H1 (cell line): Measurements from ENCODE around the gene CXCL1. TPM values are rescaled to one million over a fixed set of nuclear protein-coding genes. Genes with fewer than 3 reads are reported as not detected.

Experiments
- CTCF ChIA-PET: fragments of 300-600 bp; sonication (Branson Sonifier 250); formaldehyde crosslinking; loops from one replicate; lab custom pipeline; 2021; ENCODE audit not compliant: partially characterized antibody; lab: Charles Lee
- POLR2A ChIA-PET: fragments of 300-600 bp; sonication (Branson Sonifier 250); formaldehyde crosslinking; loops from one replicate; lab custom pipeline; 2021; ENCODE audit warnings: inconsistent platforms; ENCODE audit not compliant: partially characterized antibody; lab: Charles Lee
- DNase-seq, 2 experiments: peaks; one replicate each; pipeline versions ENCODE4 v3.0.0 to v3.0.0-alpha.2; 2010 to 2022; ENCODE audit warnings: low spot score in 2 of 2, low read depth in 1 of 2, mixed read lengths in 1 of 2
- FAIRE-seq: peaks from 2 replicates; lab custom pipeline; 2011; peaks lifted over from hg19 to GRCh38; lab: Jason Lieb, UNC
- H2AFZ ChIP-seq: 2 replicates; pipeline ENCODE4 v1.8.1; 2012; ENCODE audit warnings: low read length, inconsistent platforms
- H2AK5ac ChIP-seq: 2 replicates; pipeline ENCODE4 v1.6.1; 2013; ENCODE audit warnings: low read depth, low read length
- H2BK120ac ChIP-seq: replicated peaks from 2 replicates; pipeline ENCODE3; 2013; ENCODE audit warnings: low read depth, low read length, inconsistent platforms
- H2BK12ac ChIP-seq: 2 replicates; pipeline ENCODE4 v1.6.1; 2013; ENCODE audit warnings: low read depth, low read length
- H2BK15ac ChIP-seq: 2 replicates; pipeline ENCODE4 v1.6.1; 2013; ENCODE audit warnings: low read length
- H2BK20ac ChIP-seq: 2 replicates; pipeline ENCODE4 v1.6.1; 2013; ENCODE audit warnings: low read length
- H2BK5ac ChIP-seq: 2 replicates; pipeline ENCODE4 v1.6.1; 2013; ENCODE audit warnings: low read depth, low read length
- H3K14ac ChIP-seq: 2 replicates; pipeline ENCODE4 v1.6.1; 2013; ENCODE audit warnings: inconsistent platforms; ENCODE audit not compliant: insufficient read length
- H3K18ac ChIP-seq: 2 replicates; pipeline ENCODE4 v1.6.1; 2013; ENCODE audit warnings: low read length; ENCODE audit errors: extremely low read depth
- H3K23ac ChIP-seq: 2 replicates; pipeline ENCODE4 v1.6.1; 2013; ENCODE audit warnings: inconsistent platforms; ENCODE audit not compliant: insufficient read length
- H3K23me2 ChIP-seq: 2 replicates; pipeline ENCODE4 v1.6.1; 2013; ENCODE audit warnings: low read depth, low read length
- H3K27ac ChIP-seq: 2 replicates; pipeline ENCODE4 v1.6.1; 2011; ENCODE audit warnings: low read depth, low read length, inconsistent platforms
- H3K27me3 ChIP-seq, 4 experiments: replicated peaks in 1 of 4; 1 replicate in 1 of 4; 2 replicates in 3 of 4; pipeline versions ENCODE4 v1.6.1 to v1.8.1; 2011 to 2013; ENCODE audit warnings: low read length in 3 of 4, mild to moderate bottlenecking in 3 of 4, inconsistent platforms in 2 of 4, mixed read lengths in 2 of 4, moderate library complexity in 1 of 4; ENCODE audit not compliant: control insufficient read depth in 3 of 4, insufficient read depth in 3 of 4; ENCODE audit errors: extremely low read depth in 1 of 4
- H3K36me3 ChIP-seq, 4 experiments: 2 replicates each; pipeline versions ENCODE4 v1.6.1 to v1.8.1; 2011 to 2013; ENCODE audit warnings: mild to moderate bottlenecking in 4 of 4, low read length in 3 of 4, moderate library complexity in 2 of 4, control low read depth in 1 of 4, inconsistent platforms in 1 of 4; ENCODE audit not compliant: insufficient read depth in 4 of 4, control insufficient read depth in 2 of 4
- H3K4ac ChIP-seq: replicated peaks from 2 replicates; pipeline ENCODE3; 2013; ENCODE audit warnings: low read length, low read depth, mixed read lengths, inconsistent platforms; ENCODE audit not compliant: insufficient read length
- H3K4me1 ChIP-seq, 4 experiments: replicated peaks in 1 of 4; 1 replicate in 1 of 4; 2 replicates in 3 of 4; pipeline versions ENCODE4 v1.6.1 to v1.8.1; 2011 to 2013; ENCODE audit warnings: low read length in 3 of 4, inconsistent platforms in 2 of 4, mixed read lengths in 1 of 4; ENCODE audit not compliant: insufficient read depth in 4 of 4, control insufficient read depth in 3 of 4
- H3K4me2 ChIP-seq, 2 experiments: 2 replicates each; pipeline versions ENCODE4 v1.6.1 to v1.8.1; 2011 to 2013; ENCODE audit warnings: low read depth in 2 of 2, low read length in 2 of 2, control low read depth in 1 of 2, inconsistent platforms in 1 of 2, mild to moderate bottlenecking in 1 of 2; ENCODE audit not compliant: insufficient read depth in 1 of 2
- H3K4me3 ChIP-seq, 4 experiments: fragments of 200-600, 300-600 bp in 1 of 4; sonication (generic), shearing (Covaris generic), sonication (Bioruptor Twin) in 1 of 4; 2 replicates each; pipeline versions ENCODE4 v1.5.1 to v1.8.1; 2011 to 2016; ENCODE audit warnings: low read length in 4 of 4, low read depth in 3 of 4, control low read depth in 2 of 4, inconsistent platforms in 2 of 4, mild to moderate bottlenecking in 2 of 4, mixed read lengths in 1 of 4, moderate library complexity in 1 of 4; ENCODE audit not compliant: insufficient read depth in 2 of 4; ENCODE audit errors: extremely low read depth in 1 of 4
- H3K56ac ChIP-seq: replicated peaks from 2 replicates; pipeline ENCODE3; 2013; ENCODE audit warnings: low read depth, mild to moderate bottlenecking, mixed read lengths, low read length, inconsistent platforms; ENCODE audit not compliant: insufficient read length
- H3K79me1 ChIP-seq: 2 replicates; pipeline ENCODE4 v1.6.1; 2013; ENCODE audit warnings: low read depth, low read length, control low read depth
- H3K79me2 ChIP-seq, 2 experiments: 2 replicates each; pipeline versions ENCODE4 v1.6.1 to v1.8.1; 2012 to 2013; ENCODE audit warnings: low read length in 2 of 2, mild to moderate bottlenecking in 2 of 2, inconsistent platforms in 1 of 2; ENCODE audit not compliant: insufficient read depth in 2 of 2, control insufficient read depth in 1 of 2
- H3K9ac ChIP-seq, 4 experiments: replicated peaks in 1 of 4; 1 replicate in 1 of 4; 2 replicates in 3 of 4; pipeline versions ENCODE4 v1.6.1 to v1.8.1; 2011 to 2013; ENCODE audit warnings: low read depth in 3 of 4, low read length in 3 of 4, control low read depth in 2 of 4, mild to moderate bottlenecking in 2 of 4, moderate library complexity in 2 of 4, inconsistent platforms in 1 of 4; ENCODE audit errors: extremely low read depth in 1 of 4
- H3K9me3 ChIP-seq, 2 experiments: 2 replicates each; pipeline versions ENCODE4 v1.6.1 to v1.8.1; 2012 to 2013; ENCODE audit warnings: mild to moderate bottlenecking in 2 of 2, moderate library complexity in 2 of 2, control low read depth in 1 of 2, inconsistent platforms in 1 of 2, low read depth in 1 of 2, low read length in 1 of 2, mixed read lengths in 1 of 2; ENCODE audit not compliant: insufficient read depth in 2 of 2
- H4K20me1 ChIP-seq, 2 experiments: replicated peaks in 1 of 2; 2 replicates each; pipeline versions ENCODE3 to v1.8.1; 2011 to 2013; ENCODE audit warnings: inconsistent platforms in 2 of 2, low read length in 2 of 2, mild to moderate bottlenecking in 1 of 2; ENCODE audit not compliant: insufficient read depth in 2 of 2, control insufficient read depth in 1 of 2
- H4K5ac ChIP-seq: 2 replicates; pipeline ENCODE4 v1.6.1; 2013; ENCODE audit warnings: low read length, low read depth, mixed read lengths, inconsistent platforms; ENCODE audit not compliant: insufficient read length
- H4K8ac ChIP-seq: 2 replicates; pipeline ENCODE4 v1.8.0; 2013; ENCODE audit warnings: mild to moderate bottlenecking, moderate library complexity, low read length, inconsistent platforms; ENCODE audit not compliant: insufficient read depth; ENCODE audit errors: extremely low read depth
- H4K91ac ChIP-seq: replicated peaks from 2 replicates; pipeline ENCODE3; 2013; ENCODE audit warnings: low read length, mixed read lengths, inconsistent platforms; ENCODE audit not compliant: insufficient read length
- CBX8 ChIP-seq: fragments of 300-800, 300-1000 bp; sonication (generic); IDR thresholded peaks from 2 replicates; pipeline ENCODE4 v1.7.1; 2016; ENCODE audit warnings: low read depth, low read length, borderline replicate concordance
- CREB1 ChIP-seq: IDR thresholded peaks from 2 replicates; pipeline ENCODE4 v1.6.1; 2012; ENCODE audit warnings: inconsistent platforms
- HDAC6 ChIP-seq: IDR thresholded peaks from one replicate; pipeline ENCODE4 v1.7.1; 2012; ENCODE audit warnings: low read depth, mild to moderate bottlenecking, inconsistent platforms, low read length, moderate library complexity
- KDM1A ChIP-seq: fragments of 200-600, 300-600 bp; sonication (generic); IDR thresholded peaks from 2 replicates; pipeline ENCODE4 v1.7.1; 2016; ENCODE audit warnings: mild to moderate bottlenecking, low read length, borderline replicate concordance
- MAFK ChIP-seq: IDR thresholded peaks from 2 replicates; pipeline ENCODE4 v1.6.1; 2012; ENCODE audit warnings: low read depth, mild to moderate bottlenecking, improper control_type of control experiment, low read length
- POLR2A ChIP-seq, 2 experiments: IDR thresholded peaks; 1 replicate in 1 of 2; 2 replicates in 1 of 2; pipeline ENCODE4 v1.6.1; 2011; ENCODE audit warnings: low read depth in 2 of 2, low read length in 2 of 2, mild to moderate bottlenecking in 2 of 2; ENCODE audit errors: control extremely low read depth in 1 of 2
- RAD21 ChIP-seq, 2 experiments: IDR thresholded peaks in 1 of 2; conservative IDR thresholded peaks in 1 of 2; 2 replicates each; pipeline ENCODE4 v1.6.1; 2011; ENCODE audit warnings: low read depth in 2 of 2, low read length in 2 of 2, improper control_type of control experiment in 1 of 2, inconsistent platforms in 1 of 2, mild to moderate bottlenecking in 1 of 2, moderate library complexity in 1 of 2
- RBBP5 ChIP-seq: IDR thresholded peaks from 2 replicates; pipeline ENCODE4 v1.7.1; 2012; ENCODE audit warnings: low read depth, mild to moderate bottlenecking, inconsistent platforms, low read length, moderate library complexity, borderline replicate concordance
- SP1 ChIP-seq: IDR thresholded peaks from 2 replicates; pipeline ENCODE4 v1.6.1; 2011; ENCODE audit warnings: low read depth, low read length
- SRF ChIP-seq: IDR thresholded peaks from 2 replicates; pipeline ENCODE4 v1.6.1; 2011; ENCODE audit warnings: mild to moderate bottlenecking, low read depth, low read length, moderate library complexity
- SUZ12 ChIP-seq: fragments of 200-600 bp; sonication (generic); IDR thresholded peaks from 2 replicates; pipeline ENCODE4 v1.6.1; 2012; ENCODE audit warnings: mild to moderate bottlenecking, inconsistent platforms, low read length, moderate library complexity, mixed read lengths
- TAF1 ChIP-seq: IDR thresholded peaks from 2 replicates; pipeline ENCODE4 v1.6.1; 2011; ENCODE audit warnings: mild to moderate bottlenecking, low read depth, low read length
- WGBS, 2 experiments: shearing (Covaris generic) in 1 of 2; methylation state at CpG; one replicate each; pipeline versions ENCODE4 v1.1.6 to v1.1.7; 2013 to 2015; ENCODE audit warnings: low lambda C conversion rate in 2 of 2, mixed read lengths in 2 of 2, inconsistent platforms in 1 of 2, low coverage in 1 of 2, missing lambda C conversion rate in 1 of 2; ENCODE audit not compliant: insufficient replicate concordance in 2 of 2, insufficient coverage in 1 of 2, insufficient read length in 1 of 2; ENCODE audit errors: extremely low coverage in 1 of 2, missing lambda C conversion rate in 1 of 2; 5-methylcytosine and 5-hydroxymethylcytosine counted together
- polyA plus RNA-seq, 7 experiments: library from polyadenylated mRNA; depleted of rRNA in 3 of 7; stranded (reverse) in 5 of 7; unstranded in 2 of 7; fragments of >200 nt in 5 of 7; fragments of 200-250 nt in 2 of 7; gene quantifications; 1 replicate in 5 of 7; 2 replicates in 1 of 7; 4 replicates in 1 of 7; pipeline versions ENCODE4 v1.2.1 to v1.2.3, GENCODE V29; 2011 to 2013; ENCODE audit warnings: missing spikeins in 2 of 7, mixed read lengths in 2 of 7
- total RNA-seq: library from RNA; stranded (reverse); fragmentation: NEBNext Ultra II Directional; extraction: Animal tissue kit (Norgen Biotek cat#: 25700); gene quantifications from 2 replicates; pipeline ENCODE4 v1.2.1, GENCODE V29; 2021

The CXCL1 gene
- total and polyA plus RNA-seq, 2 of the 8 experiments (the other 6 are each of a cell fraction or from before 2014, with no cell fraction given): 0.77 to 0.80 TPM

GRCh38 chr4:73872316-73873108 is 3.3 kb downstream of the CXCL1 start:
- CTCF ChIA-PET: interaction anchor here (1.6 kb wide), 1 partner anchor 10 kb away, joined by 3 read pairs; no protein-coding TSS in a partner anchor
- FAIRE-seq: no peak
- TF ChIP-seq SRF (no peak), MAFK (no peak), HDAC6 (no peak), CBX8 (no peak), SP1 (no peak), RBBP5 (no peak), POLR2A (IDR thresholded peaks at IDR 0.05; ENCODE audit: control extremely low read depth in 1 of 2, low read depth in 2 of 2, low read length in 2 of 2) (no peak), CREB1 (no peak), RAD21 (IDR thresholded peaks at IDR 0.05 in 1 of 2, conservative IDR thresholded peaks at IDR 0.05 in 1 of 2; ENCODE audit: low read depth in 2 of 2, low read length in 2 of 2) (no peak), TAF1 (no peak), SUZ12 (no peak), KDM1A (no peak)

More at GRCh38 chr4:73872316-73873108, 3.3 kb downstream of the CXCL1 start:
- no peaks in the 10 kb centered on the region for H3K79me2 ChIP-seq
- H4K20me1 ChIP-seq: no peaks in the 10 kb centered on the region
- no peak overlapping the region for H3K4me2 ChIP-seq
- H3K4ac ChIP-seq: no peak overlapping the region
- no peaks in the 10 kb centered on the region for H3K36me3 ChIP-seq
- no peak overlapping the region for H2AK5ac ChIP-seq
- no peak overlapping the region for H4K91ac ChIP-seq
- H4K8ac ChIP-seq: no peak overlapping the region
- no peak overlapping the region for H3K14ac ChIP-seq
- DNase-seq: no peak
- H3K9ac ChIP-seq: no peak overlapping the region
- no peak overlapping the region for H2BK5ac ChIP-seq
- no peak overlapping the region for H2BK12ac ChIP-seq
- H3K9me3 ChIP-seq: no peaks in the 10 kb centered on the region
- H3K4me1 ChIP-seq: peaks cover 0 to 4% (median 2%) of the 10 kb centered on the region in 4 experiments; a peak in 3 of 7 replicates
- H3K4me3 ChIP-seq: no peak overlapping the region
- peaks cover 5% of the 10 kb centered on the region; the same call in 1 of the 2 replicates for H3K23me2 ChIP-seq
- peaks cover 0 to 22% (median 11%) of the 10 kb centered on the region in 4 experiments; a peak in 6 of 7 replicates for H3K27me3 ChIP-seq
- no peak overlapping the region for H3K23ac ChIP-seq
- H3K18ac ChIP-seq: no peak overlapping the region
- no peaks in the 10 kb centered on the region for H3K79me1 ChIP-seq
- H4K5ac ChIP-seq: no peak overlapping the region
- no peak overlapping the region for H2BK20ac ChIP-seq
- no peak overlapping the region for H2AFZ ChIP-seq
- 93% methylated on average over 2 of the region's 2 CpGs; no CpG with 5 or more reads in 1 of the 2 experiments for WGBS, 2 experiments
- no peak overlapping the region for H3K27ac ChIP-seq
- no peak overlapping the region for H2BK15ac ChIP-seq
- H2BK120ac ChIP-seq: no peak overlapping the region
- POLR2A ChIA-PET: no interaction called here
- no peak overlapping the region for H3K56ac ChIP-seq
